Measurements from ENCODE around the gene PHTF2.

The PHTF2 gene

GRCh38 chr7:77959080-77959479 is 160.5 kb downstream of the PHTF2 start:
- TF ChIP-seq TAF1 (IDR thresholded peaks at IDR 0.05; ENCODE audit: low read depth): no peak
- no peak for TF ChIP-seq RAD21 (IDR thresholded peaks at IDR 0.05; ENCODE audit: low read depth)
- TF ChIP-seq ZBTB7A (IDR thresholded peaks at IDR 0.05; ENCODE audit: low read depth): no peak
- no peak for TF ChIP-seq YY1 (IDR thresholded peaks at IDR 0.05; ENCODE audit: low read depth)
- no peak for TF ChIP-seq NFIC (IDR thresholded peaks at IDR 0.05)
- no peak for TF ChIP-seq EGR1 (IDR thresholded peaks at IDR 0.05)
- TF ChIP-seq TEAD4 (IDR thresholded peaks at IDR 0.05): no peak
- no peak for TF ChIP-seq CREB1 (IDR thresholded peaks at IDR 0.05; ENCODE audit: low read depth)
- no peak for TF ChIP-seq TCF12 (IDR thresholded peaks at IDR 0.05; ENCODE audit: low read depth)
- TF ChIP-seq CEBPB (IDR thresholded peaks at IDR 0.05): no peak
- no peak for TF ChIP-seq MAX (IDR thresholded peaks at IDR 0.05)
- no peak for TF ChIP-seq FOXM1 (IDR thresholded peaks at IDR 0.05; ENCODE audit: borderline replicate concordance, low read depth)
- no peak for TF ChIP-seq USF1 (IDR thresholded peaks at IDR 0.05)
- no peak for TF ChIP-seq REST (IDR thresholded peaks at IDR 0.05; ENCODE audit: low read depth)

- TF ChIP-seq MAX (IDR thresholded peaks at IDR 0.05): no peak
- no peak for TF ChIP-seq ZBTB7A (IDR thresholded peaks at IDR 0.05; ENCODE audit: low read depth)
- TF ChIP-seq USF1 (IDR thresholded peaks at IDR 0.05): no peak
- TF ChIP-seq EP300 (IDR thresholded peaks at IDR 0.05; ENCODE audit: borderline replicate concordance): no peak
- no peak for TF ChIP-seq NFIC (IDR thresholded peaks at IDR 0.05)
- no peak for TF ChIP-seq TCF12 (IDR thresholded peaks at IDR 0.05; ENCODE audit: low read depth)
- TF ChIP-seq FOXM1 (IDR thresholded peaks at IDR 0.05; ENCODE audit: borderline replicate concordance, low read depth): no peak
- no peak for TF ChIP-seq CREB1 (IDR thresholded peaks at IDR 0.05; ENCODE audit: low read depth)
- no peak for TF ChIP-seq EGR1 (IDR thresholded peaks at IDR 0.05)
- TF ChIP-seq REST (IDR thresholded peaks at IDR 0.05; ENCODE audit: low read depth): no peak
- no peak for TF ChIP-seq RAD21 (IDR thresholded peaks at IDR 0.05; ENCODE audit: low read depth)
- no peak for TF ChIP-seq CEBPB (IDR thresholded peaks at IDR 0.05)
Observed at GRCh38 chr7:77960336-77960735, 161.8 kb downstream of the PHTF2 start.

GRCh38 chr7:77967429-77967828 is 168.9 kb downstream of the PHTF2 start:
- TF ChIP-seq RAD21 (IDR thresholded peaks at IDR 0.05; ENCODE audit: low read depth) (no peak), YY1 (IDR thresholded peaks at IDR 0.05; ENCODE audit: low read depth) (no peak), ZBTB7A (IDR thresholded peaks at IDR 0.05; ENCODE audit: low read depth) (no peak), CEBPB (IDR thresholded peaks at IDR 0.05) (no peak), EP300 (IDR thresholded peaks at IDR 0.05; ENCODE audit: borderline replicate concordance) (no peak), FOXM1 (IDR thresholded peaks at IDR 0.05; ENCODE audit: borderline replicate concordance, low read depth) (no peak), TCF12 (IDR thresholded peaks at IDR 0.05; ENCODE audit: low read depth) (no peak), NFIC (IDR thresholded peaks at IDR 0.05) (no peak), CREB1 (IDR thresholded peaks at IDR 0.05; ENCODE audit: low read depth) (no peak), TEAD4 (IDR thresholded peaks at IDR 0.05) (no peak), USF1 (IDR thresholded peaks at IDR 0.05) (no peak), MAX (IDR thresholded peaks at IDR 0.05) (no peak), EGR1 (IDR thresholded peaks at IDR 0.05) (no peak), REST (IDR thresholded peaks at IDR 0.05; ENCODE audit: low read depth) (no peak)

- TF ChIP-seq MAX (IDR thresholded peaks at IDR 0.05) (no peak), REST (IDR thresholded peaks at IDR 0.05; ENCODE audit: low read depth) (no peak), YY1 (IDR thresholded peaks at IDR 0.05; ENCODE audit: low read depth) (no peak), ZBTB7A (IDR thresholded peaks at IDR 0.05; ENCODE audit: low read depth) (no peak), EGR1 (IDR thresholded peaks at IDR 0.05) (no peak), CEBPB (IDR thresholded peaks at IDR 0.05) (no peak), RAD21 (IDR thresholded peaks at IDR 0.05; ENCODE audit: low read depth) (no peak), TAF1 (IDR thresholded peaks at IDR 0.05; ENCODE audit: low read depth) (no peak), EP300 (IDR thresholded peaks at IDR 0.05; ENCODE audit: borderline replicate concordance) (no peak), TCF12 (IDR thresholded peaks at IDR 0.05; ENCODE audit: low read depth) (no peak), TEAD4 (IDR thresholded peaks at IDR 0.05) (no peak), USF1 (IDR thresholded peaks at IDR 0.05) (no peak)
Observed at GRCh38 chr7:77971726-77972125, 173.2 kb downstream of the PHTF2 start.
